GM19240 (cell line): Measurements from ENCODE around the gene KCNMB2.

ENCODE experiments used
- DNase-seq: peaks from one replicate; pipeline ENCODE4 v3.0.0; 2011; ENCODE audit warnings: low spot score; ENCODE audit not compliant: insufficient read length

The KCNMB2 gene

DNA sequence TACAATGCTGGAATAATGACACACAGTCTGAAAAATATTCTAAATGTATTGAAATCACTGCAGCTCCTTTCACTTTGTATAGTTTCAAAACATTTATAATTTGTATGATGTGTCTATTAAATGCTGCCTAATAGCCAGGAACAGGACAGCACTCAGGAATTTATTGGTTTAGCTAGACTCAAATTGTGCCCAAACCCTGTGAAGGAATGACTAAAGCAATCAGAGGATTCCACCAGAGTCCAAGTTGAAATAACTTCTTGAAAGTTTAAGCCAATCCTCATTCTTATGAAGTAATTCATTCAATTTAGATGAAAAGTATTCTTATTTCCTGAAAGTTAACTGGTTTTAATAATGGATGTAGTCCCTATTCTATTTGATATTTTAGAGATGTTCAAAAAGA lies 268.4 kb downstream of the KCNMB2 start:
- DNase-seq: no peak

DNA sequence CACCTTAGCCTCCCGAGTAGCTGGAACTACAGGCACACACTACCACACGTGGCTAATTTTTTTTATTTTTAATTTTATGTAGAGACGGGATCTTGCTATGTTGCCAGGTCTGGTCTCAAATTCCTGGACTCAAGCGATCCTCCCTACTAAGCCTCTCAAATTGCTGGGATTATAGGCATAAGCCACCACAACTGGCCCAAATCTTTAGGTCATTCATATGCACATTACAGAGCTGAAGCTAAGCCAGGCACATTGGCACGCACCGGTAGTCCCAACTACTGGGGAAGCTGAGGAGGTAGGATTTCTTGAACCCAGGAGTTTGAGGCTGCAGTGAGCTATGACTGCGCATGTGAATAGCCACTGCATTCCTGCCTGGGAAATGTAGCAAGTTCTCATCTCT lies 269.5 kb downstream of the KCNMB2 start:
- no peak for DNase-seq

DNA sequence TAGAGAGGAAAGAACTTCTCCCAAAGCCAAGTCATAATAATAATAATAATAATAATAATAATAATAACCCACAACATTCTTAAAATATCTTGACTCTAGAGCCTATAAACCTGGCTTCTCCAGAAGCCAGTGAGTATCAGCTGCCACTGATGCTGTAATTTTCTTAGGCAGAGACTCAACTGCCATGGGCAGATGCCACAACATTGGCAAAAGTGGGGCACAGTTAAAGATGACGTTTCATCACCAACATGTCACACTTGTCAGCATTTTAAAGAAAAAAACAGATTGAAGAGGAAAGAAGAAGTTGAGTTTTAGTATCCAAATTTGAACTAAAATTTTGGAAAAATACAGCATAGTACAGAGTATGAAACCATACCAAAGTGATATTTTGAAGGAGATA lies 270.4 kb downstream of the KCNMB2 start:
- no peak for DNase-seq

DNA sequence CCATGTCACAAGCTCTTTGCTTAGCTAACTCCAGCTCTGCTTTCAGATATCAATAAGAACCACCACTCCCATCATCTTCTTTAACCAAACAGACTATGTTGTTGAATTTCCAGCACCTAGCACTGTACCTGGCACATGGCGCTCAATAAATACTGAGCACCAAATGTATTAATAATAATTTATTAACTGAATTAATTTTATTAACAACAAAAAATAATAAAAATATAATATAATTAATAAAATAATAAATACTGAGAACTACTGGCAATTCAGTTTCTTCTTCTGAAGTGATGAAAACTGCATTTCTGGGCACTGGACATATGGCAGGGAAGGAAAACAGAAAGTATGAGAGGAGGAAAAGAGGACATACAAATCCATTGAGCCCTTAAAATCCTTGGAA lies 271.5 kb downstream of the KCNMB2 start:
- DNase-seq: no peak

DNA sequence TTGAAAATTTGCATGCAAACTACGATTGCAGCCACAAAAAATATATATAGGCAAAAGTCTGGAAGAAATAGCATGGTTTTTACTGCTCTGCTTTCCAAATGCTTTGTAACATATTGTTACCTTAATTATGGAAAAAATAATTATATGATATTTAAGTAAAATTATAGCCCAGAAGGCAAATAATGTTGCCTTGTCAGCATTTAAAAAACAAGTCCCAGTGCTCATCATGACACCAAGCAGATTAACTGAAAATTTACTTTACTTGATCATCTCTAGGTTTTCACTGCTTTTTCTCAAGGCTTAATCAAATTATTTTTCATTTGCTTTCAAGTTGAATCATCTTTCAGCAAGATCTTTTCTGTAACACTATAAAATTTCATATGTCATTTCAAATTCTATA lies 272.5 kb downstream of the KCNMB2 start:
- no peak for DNase-seq

DNA sequence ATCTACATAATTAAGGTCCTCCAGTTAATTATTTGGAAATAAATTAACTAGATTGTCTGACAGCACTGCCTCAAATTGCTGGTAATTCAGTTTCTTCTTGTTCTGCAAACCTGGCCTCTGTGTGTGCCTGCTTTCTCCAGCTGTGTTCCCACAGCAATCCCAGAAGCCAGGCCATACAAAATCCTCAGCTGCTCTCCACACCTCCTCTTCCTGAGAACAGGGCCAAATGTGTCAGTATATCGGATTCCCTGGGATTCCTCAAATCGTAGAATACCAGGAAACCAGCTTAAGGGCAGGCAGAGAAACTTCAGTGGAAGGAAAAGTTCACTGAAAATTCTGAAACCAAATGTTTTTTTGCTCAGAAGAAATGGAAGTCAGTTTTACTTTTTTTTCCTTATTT lies 273.9 kb downstream of the KCNMB2 start:
- no peak for DNase-seq

DNA sequence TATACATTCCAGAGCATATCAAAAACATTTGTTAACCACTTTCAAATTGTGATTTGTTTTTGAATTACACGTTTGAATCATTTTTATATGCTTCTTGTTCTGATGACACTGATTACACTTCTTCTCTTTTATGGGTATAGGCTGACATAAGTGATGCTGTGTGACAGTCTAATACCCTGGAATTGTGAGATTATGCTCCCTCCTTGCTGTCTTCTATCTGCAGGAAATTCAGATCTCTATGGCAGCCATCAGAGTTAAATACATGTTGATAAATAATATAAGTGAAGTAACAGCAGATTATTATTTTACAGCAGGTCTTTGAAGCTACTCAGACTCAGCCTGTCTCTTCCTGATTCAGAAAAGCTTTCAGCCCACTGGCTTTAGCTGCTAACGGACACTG lies 286.5 kb downstream of the KCNMB2 start:
- DNase-seq: no peak

DNA sequence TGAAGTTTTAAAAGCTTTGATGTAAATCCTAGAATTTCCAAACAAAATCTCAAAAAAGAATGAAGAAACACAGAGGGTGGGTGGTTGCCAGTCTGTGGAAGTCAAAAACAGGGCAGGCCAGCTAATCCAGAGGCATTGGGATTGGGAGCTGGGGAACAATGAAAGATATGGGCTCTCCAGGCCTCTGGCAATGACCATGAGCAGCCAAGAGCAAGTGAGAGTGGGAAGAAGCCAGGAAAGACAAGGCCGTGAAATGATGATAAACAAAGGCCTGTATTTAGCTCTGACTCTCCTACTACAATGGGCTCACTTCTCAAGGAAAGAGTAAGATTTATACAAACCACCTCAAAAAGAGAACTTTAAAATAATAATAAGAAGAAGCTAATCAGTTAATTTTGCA lies 286.9 kb downstream of the KCNMB2 start:
- no peak for DNase-seq

DNA sequence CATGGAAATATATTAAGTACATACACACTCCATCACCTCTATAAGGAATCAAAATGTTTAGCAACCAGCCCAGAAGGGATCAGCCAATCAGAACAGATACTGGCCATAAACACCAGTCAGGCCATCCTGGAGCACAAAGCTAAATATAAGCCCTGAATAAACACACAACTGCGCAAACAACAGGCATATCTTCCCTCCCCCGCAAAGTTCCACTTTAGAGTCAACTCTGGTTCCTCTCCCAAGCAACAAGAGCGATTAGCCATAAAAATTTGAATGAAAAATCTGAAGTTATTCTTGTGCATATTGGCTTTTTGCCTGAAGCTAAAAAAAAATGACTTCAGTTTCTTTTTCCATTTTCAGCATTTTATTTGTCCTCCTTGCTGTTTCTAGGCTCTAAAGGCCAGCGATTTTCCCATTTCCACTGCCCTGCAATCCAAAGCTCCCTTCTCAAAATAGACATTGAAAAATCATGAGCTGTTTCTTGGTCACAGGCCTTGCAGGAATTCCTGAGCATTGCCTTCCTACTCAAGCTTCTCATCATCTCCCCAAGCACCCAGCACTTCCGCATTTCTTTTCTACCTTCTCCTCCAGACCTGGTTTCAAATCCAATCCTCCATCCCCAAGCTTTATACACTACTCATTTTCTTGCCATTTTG lies 287.5 kb downstream of the KCNMB2 start:
- DNase-seq: no peak

DNA sequence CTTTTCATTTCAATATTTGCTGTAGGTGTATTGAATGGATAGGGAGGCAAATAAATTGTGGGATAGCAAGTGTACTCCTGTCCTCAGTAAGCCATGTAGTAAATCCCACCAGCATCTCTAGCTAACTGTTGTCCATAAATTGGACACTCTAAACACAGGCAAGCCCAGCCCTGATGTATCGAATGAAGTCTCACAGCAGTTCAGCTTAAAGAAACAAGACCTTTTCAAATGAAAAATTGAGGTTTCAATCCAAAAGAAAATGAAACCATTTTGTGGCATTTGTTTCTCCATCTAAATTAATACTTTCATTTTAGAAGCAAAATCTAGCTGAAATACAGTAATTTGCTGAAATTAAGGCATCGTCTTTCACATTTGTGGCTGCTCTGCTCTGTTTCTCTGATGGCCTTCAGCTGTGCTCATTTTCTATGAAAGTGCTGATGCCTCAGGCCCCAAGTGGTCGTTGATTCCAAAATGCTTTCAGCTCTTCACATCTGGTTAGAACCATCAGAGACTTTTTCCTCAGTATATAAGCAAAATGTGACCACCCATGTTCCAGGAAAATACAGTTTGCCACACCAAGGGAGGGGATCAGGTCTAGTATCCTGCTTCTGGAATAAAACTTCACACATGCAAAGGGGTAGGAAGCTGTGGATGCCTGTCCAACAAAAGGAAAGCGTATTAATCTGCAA lies 290.3 kb downstream of the KCNMB2 start:
- DNase-seq: no peak

DNA sequence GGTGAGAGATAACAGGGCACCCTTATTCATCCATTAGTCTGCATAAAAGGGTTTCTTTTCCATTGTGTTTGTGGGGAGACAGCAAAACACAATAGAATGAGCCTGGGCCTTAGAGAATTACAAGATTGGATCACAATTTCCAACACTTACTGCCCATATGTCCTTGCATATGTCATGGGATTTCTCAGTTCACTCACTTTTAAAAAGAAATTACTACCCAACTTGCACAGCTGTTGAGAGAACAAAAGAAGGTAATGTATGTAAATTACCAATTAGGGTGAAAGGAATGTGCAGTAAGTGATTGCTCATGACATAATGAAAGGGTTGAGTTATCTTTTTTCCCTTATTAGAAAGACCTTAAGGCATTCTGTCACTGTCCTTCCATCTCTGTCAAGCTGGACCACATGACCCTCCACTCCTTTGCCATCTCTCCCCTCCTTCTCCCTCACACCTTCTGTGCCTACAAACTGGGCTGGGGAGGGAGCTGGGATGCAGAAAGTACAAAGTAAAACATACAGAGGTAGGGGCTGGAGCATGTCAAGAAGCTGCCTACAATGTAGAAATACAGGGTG lies 291.1 kb downstream of the KCNMB2 start:
- no peak for DNase-seq

DNA sequence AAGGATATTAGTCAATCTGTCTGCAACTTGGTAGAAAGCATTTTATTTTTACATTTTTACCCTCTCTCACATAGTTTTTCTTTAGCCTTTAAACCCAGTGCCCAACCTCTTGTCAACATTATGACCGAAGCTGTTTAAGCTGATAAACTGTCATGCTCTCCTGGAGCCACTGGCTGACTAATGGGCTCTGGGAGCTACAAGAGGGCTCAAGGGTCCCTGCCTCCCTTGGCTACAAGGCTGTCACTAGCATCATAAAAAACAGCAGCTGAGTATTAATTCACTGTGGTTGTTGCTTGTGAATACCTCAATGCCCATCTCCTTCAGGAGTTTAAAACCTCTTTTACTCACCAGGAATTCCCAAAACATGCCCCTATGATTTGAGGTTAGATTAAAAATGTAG lies 297.5 kb downstream of the KCNMB2 start:
- DNase-seq: no peak

DNA sequence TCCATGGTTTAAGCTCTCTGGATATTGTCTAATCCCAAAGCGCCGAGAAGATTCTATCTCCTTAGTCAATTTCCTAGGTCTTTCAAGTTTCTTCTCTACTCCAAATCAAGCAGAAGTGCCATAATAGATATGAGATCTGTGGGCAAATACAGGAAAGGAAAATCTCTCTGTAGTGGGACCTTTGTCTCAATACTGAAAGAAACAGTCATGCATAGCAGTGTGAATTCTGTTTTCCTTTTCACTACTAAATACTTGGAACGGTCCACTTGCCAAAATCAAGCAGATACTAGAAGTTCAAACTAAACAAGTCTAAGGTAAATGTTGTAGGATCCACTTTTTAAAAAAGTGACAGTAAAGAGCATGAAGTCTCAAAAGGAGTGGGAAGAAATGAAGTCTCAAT lies 298.8 kb downstream of the KCNMB2 start:
- DNase-seq: no peak

DNA sequence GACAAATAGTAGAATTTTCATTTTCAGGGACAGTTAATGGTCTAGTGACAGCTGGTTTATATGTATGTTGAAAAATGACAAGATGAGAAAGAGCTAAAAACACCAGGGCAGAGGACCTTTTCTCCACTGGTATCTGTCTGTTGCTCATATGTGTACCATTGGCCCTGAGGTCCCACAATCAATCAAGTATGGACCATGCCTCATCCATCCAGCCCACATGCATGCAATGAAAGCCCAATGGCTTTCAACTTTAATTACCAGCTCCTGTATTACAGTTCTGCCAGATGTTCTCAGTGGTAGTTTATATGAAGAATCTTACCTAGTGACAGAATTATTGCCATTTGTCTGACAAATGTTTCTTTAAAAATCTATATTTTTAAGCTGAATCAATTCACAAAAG lies 301.3 kb downstream of the KCNMB2 start:
- DNase-seq: no peak

DNA sequence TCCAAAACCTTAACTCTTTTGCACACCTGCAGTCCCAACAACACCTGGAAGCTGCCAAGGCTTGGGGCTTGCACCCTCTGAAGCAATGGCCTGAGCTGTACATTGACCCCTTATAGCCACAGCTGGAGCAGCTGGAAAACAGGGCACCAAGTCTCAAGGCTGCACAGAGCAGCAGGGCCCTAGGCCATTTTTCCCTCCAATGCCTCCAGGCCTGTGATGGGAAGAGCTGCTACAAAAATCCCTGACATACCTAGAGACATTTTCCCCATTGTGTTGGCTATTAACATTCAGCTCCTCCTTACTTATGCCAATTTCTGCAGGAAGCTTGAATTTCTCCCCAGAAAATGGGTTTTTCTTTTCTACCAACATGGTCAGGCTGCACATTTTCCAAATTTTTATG lies 304.4 kb downstream of the KCNMB2 start:
- no peak for DNase-seq

DNA sequence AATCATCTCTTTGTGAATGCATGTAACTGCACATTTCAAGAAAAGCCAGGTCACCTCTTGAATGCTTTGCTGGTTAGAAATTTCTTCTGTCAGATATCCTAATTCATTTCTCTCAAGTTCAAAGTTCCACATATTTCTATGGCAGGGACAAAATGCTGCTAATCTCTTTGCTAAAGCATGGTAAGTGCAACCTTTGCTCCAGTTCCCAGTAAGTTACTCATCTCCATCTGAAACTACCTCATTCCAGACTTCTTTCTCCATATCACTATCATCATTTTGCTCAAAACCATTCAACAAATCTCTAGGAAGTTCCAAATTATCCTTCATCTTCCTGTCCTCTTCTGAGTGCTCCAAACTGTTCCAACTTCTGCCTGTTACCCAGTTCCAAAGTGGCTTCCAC lies 304.8 kb downstream of the KCNMB2 start:
- no peak for DNase-seq

DNA sequence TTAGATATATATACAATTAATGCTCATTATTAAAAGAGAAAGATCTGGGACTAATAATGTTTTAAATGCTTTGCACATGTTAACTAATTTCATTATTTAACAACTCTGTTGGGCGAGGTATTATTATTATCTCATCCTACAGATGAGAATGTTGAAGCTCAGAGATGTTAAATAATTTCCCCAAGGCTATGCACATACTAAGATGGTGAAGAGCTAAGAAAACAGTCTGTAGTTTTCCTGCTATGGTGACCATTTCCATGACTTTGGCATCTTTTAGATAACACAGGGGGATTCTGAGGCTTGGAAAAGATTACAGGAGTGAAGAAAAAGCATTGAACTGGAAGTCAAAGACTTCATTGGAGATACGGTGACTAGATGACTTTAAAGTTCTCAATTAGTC lies 308.7 kb downstream of the KCNMB2 start:
- DNase-seq: no peak

DNA sequence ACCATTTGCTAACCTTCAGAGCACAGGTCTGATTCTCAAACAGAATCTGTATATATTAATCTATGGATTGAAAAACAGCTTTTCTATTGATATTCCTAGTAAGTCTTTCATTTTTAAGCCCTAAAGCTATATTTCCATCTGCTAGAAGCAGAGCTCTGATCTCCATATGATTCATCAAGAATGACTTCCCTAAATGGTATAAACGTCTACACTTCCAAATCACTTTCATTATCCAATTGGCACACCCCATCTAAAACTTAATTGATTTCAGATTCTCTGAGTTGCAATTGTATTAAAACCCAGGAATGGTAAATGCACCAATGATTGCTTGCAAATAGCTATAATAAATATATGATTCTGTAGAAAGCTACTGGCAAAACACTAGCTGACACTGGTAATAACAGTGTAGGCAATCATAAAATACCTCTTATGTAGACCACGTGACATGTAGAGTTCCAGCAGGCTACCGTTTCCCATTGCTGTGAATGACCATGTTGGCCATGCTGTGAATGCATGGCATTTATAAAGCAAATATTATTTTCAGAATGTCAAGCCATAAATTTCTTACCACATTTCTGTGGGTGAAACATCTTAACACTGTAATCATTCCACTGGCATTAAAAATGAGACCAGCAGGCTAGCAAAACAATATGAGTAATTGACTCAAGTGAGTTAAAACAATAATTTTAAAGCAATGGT lies 309.3 kb downstream of the KCNMB2 start:
- DNase-seq: no peak

DNA sequence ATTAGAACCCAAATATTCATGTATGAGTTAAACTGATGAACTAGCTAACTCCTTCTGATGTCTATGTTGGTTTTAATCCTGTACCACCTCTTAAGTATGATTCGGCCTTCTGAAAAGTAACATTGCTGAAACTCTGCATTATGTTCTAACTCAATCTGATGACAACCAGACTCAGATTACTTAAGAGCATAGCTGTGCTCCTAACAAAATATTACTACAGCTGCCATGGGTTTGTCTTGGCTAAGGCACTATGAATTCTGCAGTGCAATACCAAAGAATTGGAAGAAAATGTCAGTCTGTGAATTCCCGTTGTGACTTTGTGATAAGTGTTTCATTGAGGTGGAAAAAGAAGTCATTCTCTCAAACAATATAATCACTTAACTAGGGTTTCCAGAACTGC lies 311.0 kb downstream of the KCNMB2 start:
- DNase-seq: no peak

DNA sequence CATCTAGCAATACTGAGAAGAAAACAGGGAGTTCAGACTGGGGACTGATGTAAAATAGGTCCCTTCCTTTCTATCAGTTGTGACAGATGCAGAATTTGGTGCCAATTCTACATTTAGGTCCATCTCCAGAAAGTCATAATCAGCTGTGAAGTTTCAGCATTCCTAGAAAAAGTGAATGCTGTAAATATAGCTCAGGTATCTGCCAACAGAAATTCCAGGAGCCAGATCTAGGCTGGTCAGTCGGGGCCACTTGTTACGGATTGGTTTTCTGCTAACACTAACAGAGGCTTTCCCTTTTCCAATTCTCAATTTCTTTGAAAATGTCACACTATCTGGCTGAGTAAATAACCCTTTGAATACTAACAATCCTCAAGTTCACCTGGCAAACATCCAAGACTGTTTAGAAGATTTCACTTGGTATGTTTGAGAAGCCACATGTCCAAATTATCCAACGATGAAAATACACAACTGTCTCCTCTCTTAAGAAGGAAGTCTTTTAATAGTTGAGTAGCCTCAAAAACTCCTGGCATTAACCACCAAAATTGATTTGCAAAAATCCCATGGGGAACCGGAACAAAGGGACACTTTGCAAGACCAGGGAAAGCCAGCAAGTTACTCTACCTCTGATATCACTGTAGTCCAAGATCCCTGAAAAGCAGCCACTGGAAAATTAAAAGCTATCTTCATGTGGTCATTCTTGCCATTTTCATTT lies 313.1 kb downstream of the KCNMB2 start:
- DNase-seq: no peak

DNA sequence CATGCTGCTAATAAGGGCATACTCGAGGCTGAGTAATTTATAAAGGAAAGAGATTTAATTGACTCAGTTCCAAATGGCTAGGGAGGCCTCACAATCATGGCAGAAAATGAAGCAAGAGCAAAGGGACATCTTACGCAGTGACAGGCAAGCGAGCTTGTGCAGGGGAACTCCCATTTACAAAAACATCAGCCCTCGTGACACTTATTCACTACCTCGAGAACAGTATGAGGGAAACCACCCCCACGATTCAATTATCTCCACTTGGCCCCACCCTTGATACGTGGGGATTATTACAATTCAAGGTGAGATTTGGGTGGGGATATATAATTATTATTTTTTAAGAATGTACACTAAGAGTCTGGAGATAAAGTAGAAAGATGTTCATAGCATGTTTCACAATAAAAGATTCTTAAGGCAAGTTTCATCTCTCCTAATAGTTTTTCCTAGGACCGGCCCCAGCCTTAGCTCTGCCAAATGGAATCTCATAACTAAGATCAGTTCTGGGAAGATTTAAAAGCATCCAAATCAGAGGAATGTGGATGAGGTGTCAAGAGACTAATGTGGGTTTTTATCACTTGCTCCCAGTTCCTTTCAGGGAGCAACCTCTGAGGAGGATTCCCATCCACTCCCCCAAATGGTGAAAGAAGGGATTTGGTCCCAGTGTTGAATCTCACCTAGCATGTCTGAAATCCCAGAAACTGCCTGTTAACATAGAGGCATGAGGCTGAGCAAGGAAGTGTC lies 314.4 kb downstream of the KCNMB2 start:
- no peak for DNase-seq
